NCI-H1694 treated with DMSO at 0.1 percent for 48 hours (cell line): ENCODE data around the gene UHMK1.
"Not testable (repeated sequence)": the region's sequence is repeated elsewhere in the genome, so short reads cannot be mapped to it uniquely, and the experiment has no call there.

Experiments used
- DNase-seq: peaks from one replicate; lab custom pipeline; 2025; lab: John Stamatoyannopoulos, UW

The UHMK1 gene, protein sequence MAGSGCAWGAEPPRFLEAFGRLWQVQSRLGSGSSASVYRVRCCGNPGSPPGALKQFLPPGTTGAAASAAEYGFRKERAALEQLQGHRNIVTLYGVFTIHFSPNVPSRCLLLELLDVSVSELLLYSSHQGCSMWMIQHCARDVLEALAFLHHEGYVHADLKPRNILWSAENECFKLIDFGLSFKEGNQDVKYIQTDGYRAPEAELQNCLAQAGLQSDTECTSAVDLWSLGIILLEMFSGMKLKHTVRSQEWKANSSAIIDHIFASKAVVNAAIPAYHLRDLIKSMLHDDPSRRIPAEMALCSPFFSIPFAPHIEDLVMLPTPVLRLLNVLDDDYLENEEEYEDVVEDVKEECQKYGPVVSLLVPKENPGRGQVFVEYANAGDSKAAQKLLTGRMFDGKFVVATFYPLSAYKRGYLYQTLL

DNA sequence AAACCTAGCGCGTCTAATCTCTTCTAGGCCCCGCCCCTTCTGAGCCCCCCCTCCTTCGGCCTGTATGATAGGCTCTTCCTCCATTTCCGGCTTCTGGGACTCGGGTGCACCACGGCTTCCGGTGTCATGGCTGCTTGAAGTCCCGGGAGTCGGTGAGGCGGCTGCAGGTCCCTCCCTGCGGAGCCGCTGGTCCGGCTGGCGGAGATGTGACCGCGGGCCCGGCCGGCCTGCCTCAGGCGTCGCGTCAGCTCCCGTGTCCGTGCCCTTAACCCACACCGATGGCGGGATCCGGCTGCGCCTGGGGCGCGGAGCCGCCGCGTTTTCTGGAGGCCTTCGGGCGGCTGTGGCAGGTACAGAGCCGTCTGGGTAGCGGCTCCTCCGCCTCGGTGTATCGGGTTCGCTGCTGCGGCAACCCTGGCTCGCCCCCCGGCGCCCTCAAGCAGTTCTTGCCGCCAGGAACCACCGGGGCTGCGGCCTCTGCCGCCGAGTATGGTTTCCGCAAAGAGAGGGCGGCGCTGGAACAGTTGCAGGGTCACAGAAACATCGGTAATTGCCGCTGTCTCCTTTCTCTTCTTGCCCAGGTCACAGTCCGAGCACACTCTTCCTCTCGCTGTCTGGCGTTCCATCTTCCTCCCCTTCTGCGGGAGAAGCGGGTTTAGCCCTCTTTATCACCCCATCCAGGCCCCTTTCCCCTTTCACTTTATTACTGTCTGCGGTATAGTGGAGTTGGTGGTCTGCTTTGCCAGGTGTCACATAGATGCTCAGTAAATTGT is at the start of gene UHMK1:
UHMK1 (plus strand) TSS at position 96 of the 773 bp plus-strand sequence; CDS start at position 279, 183 bp downstream.
- DNase-seq = peak; percentile 78

- not testable (repeated sequence) for DNase-seq
Measured at GRCh38 chr1:162454361-162454760, 43.3 kb upstream of the UHMK1 start.

DNA sequence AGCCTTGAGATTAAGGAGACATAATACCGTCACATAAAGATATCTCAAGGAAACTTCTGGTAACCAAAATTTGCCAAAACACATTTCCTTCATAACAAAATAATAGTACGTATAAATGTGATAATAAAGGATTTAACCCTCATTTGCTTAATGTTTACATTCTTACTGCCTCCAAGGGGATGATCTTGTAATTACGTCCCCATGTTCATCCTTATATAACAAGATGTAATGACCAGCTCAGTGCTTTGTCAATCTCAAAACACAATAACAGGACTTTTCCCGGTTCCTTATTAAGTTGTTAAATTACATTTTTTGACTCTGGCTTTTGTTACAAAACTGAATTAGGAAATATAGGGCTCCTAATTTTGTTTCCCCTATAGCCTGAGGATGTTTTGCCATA is 41.3 kb upstream of the UHMK1 start:
- DNase-seq = no peak

GRCh38 chr1:162458236-162458635 is 39.4 kb upstream of the UHMK1 start:
- no peak for DNase-seq

- not testable (repeated sequence) for DNase-seq
Measured at GRCh38 chr1:162462425-162462824, 35.2 kb upstream of the UHMK1 start.

DNA sequence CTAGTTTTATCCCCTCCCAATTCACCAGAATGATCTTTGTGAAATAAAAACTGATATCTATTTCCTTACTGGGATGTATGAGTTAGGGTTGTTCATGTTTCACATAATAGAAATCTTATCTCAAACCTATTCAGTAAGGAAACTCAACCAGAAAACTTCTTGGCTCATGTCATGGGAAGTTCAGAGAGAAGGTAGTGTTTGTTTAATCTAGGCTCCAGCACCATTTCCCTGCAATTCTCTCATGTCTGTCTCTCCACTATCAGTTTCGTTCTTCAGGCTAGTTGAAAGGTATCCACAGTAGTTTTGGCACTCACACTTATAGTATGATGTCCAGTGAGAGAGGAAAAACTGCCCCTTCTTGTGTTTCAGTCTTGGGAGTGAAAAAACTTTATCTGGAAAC is 34.6 kb upstream of the UHMK1 start:
- no peak for DNase-seq

DNA sequence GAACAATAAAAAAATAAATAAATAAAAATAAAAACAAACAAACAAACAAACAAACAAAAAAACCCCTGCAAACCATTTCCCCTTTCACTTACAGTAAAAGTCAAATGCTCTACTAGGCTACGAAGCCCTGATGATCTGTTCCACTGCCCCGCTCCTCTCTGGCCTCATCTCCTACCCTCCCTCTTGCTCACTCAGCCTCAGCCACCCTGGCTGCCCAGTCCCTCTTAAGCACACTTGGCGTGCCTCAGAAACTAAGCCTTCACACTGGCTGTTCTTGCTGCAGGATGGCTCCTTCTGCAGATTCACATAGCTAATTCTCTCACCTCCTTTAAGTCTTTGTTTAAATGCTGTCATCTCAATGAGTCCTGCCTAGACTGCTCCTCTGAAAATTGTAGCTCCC is 30.8 kb upstream of the UHMK1 start:
- DNase-seq = no peak

GRCh38 chr1:162470216-162470615 is 27.4 kb upstream of the UHMK1 start:
- no peak for DNase-seq

DNA sequence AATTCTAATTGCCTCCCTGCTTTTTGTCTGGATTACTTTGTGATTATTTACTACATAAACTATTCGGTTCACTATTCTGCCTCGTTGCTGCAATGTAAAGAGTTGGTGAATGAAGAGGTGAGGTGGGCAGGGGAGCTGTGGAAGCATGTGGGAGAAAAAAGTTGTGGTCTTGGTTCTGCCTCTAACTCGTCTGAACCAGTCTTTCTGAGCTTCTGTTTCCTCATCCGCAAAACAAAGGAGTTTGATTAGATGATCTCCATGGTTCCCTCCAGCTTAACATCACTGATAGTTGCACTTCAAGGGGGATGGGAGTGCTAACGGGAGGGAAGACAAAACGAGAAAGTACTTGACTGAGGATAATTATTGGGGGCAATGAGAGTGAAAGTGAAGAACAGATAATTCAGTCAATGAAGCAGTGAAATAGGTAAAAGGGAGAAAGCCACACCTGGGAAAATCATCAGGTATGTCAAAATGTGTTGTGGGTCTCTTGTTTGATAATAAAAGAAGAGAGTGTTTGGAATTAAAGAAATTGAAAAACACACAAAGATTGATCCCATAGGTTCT is 26.2 kb upstream of the UHMK1 start:
- DNase-seq = no peak

DNA sequence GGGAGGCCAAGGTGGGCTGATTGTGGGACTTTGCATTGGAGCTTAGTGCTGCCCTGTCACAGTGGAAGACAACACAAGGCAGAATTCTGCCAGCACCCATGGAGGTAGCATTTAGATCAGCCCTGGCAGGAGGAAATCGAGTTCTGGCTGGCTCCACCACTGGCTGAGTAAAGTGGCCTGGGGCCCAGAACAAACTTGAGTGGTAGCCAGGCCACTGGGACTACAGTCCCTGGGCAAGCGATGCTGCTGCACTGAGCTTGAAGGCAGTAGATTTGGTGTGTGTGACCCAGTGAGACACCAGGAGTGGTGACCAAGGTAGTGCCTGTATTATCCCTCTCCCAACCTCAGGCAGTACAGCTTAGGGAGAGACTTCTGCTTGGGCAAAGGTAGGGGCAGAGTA is 22.5 kb upstream of the UHMK1 start:
- DNase-seq = no peak

GRCh38 chr1:162475539-162476185 is 22.0 kb upstream of the UHMK1 start:
- no peak for DNase-seq

GRCh38 chr1:162476620-162477019 is 21.0 kb upstream of the UHMK1 start:
- no peak for DNase-seq

- DNase-seq = no peak
Measured at GRCh38 chr1:162485236-162485635, 12.4 kb upstream of the UHMK1 start.

DNA sequence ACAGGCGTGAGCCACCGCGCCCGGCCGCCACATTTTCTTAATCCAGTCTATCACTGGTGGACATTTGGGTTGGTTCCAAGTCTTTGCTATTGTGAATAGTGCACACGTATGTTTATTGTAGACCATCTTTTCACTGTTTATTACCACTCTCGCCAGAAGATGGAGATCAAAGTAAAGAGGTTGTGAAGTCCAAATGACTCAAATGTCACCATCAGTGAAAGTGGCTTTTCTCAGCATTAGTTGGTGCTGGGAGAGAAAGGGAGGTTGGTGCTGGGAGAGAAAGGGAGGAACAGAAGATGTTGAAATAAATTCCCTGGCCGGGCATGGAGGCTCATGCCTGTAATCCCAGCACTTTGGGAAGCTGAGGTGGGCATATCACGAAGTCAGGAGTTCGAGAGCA is 10.4 kb upstream of the UHMK1 start:
- no peak for DNase-seq

GRCh38 chr1:162488219-162488618 is 9.4 kb upstream of the UHMK1 start:
- no peak for DNase-seq

DNA sequence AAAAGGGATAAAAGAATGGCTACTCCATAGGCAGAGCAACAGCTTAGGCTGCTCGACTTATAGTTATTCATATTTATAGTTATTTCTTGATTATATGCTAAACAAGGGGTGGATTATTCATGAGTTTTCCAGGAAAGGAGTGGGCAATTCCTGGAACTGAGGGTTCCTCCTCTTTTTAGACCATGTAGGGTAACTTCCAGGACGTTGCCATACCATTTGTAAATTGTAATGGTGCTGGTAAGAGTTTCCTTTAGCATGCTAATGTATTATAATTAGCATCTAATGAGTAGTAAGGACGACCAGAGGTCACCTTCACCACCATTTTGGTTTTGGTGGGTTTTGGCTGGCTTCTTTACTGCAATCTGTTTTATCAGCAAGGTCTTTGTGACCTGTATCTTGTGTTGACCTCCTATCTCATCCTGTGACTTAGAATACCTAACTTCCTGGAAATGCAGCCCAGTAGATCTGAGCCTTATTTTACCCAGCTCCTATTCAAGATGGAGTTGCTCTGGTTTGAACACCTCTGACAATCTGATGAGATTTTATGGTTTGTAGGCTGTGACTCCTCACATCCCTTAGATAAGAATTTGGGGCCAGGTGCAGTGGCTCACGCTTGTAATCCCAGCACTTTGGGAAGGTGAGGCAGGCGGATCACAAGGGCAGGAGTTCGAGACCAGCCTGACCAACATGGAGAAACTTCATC is 1.9 kb upstream of the UHMK1 start:
- DNase-seq = not testable (repeated sequence)

GRCh38 chr1:162497104-162497722 is 405 bp upstream of the UHMK1 start:
- no peak for DNase-seq

DNA sequence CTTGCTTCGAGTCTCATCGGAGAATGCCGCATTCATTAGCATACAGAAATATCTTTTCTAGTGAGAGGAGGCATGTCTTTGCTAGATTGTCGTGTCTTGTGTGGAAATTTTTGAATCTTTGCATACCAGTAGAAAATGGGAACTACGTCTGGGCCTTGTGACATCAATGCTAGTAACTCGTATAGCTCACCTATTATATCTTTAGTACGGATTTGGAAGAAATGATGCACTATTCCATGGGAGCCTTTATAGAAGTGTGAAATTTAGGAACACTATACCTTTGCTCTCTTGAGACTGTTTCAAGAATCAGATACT is 835 bp downstream of the UHMK1 start:
- DNase-seq = no peak

DNA sequence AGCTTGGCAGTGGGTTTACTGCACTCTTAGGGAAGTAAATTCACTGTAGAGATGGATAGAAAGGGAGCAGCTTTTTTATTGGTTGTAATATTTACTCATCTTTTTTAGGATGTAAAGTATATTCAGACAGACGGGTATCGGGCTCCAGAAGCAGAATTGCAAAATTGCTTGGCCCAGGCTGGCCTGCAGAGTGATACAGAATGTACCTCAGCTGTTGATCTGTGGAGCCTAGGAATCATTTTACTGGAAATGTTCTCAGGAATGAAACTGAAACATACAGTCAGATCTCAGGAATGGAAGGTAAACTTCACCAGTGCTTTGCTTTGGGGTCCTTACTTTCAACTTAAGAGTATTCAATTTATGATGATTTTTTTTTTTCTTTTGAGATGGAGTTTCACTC is 3.2 kb downstream of the UHMK1 start:
- no peak for DNase-seq

GRCh38 chr1:162502077-162502476 is 4.5 kb downstream of the UHMK1 start:
- DNase-seq = no peak

GRCh38 chr1:162502928-162503327 is 5.3 kb downstream of the UHMK1 start:
- DNase-seq = no peak

- DNase-seq = no peak
Measured at GRCh38 chr1:162527314-162527713, 29.7 kb downstream of the UHMK1 start.
